Measurements from ENCODE around the gene NUDT7.
A peak's percentile ranks its signal among the peaks of the same experiment; 100 is the strongest.

The NUDT7 gene

DNA sequence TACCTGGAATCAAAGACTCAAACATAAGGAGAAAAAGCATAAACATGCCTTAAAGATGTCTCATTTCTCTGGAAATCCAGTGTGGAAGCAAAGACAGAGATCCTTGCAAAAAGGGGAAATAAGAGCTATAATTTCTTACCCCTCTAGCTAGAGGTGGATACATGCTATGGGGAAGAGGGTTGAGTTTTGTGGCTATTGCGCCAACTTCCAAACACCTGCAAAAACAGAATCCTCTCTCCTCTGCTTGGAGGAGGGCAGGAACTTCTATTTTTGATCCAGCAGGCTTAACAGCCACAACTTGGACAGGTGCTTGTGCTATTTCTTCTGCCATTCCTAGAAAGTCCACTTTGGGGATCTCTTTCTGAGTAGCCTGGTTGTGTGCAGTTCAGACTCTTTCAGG, 21.5 kb upstream of the NUDT7 start:
- no peak overlapping the region for H3K4me3 Mint-ChIP-seq
- H3K9me3 Mint-ChIP-seq: no peaks in the 10 kb centered on the region
- no peaks in the 10 kb centered on the region for H3K27me3 Mint-ChIP-seq
- no peak overlapping the region for H3K27ac Mint-ChIP-seq
- no peaks in the 10 kb centered on the region for H3K4me1 Mint-ChIP-seq (ENCODE audit: low read depth)
- no peaks in the 10 kb centered on the region for H3K36me3 Mint-ChIP-seq (ENCODE audit: low read depth)

DNA sequence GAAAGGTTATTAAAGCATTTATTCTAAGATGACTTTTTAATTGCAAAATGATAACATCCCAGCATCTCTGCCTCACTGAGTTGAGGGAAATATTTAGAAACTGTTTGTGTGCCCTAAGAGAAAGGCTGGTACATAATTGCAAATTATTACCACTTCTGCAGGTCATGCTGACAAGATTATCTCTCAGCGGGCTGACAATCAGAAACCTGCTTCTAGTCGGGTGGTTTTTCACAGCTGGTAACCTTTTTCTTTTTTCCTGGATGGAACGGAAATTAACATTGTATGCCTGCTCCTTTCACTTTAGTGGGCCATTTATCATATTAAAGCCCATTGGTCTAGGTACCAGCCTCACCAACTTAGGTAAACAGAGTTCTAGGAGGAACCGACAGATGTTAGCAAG, 17.0 kb upstream of the NUDT7 start:
- H3K36me3 Mint-ChIP-seq (ENCODE audit: low read depth): no peaks in the 10 kb centered on the region
- H3K9me3 Mint-ChIP-seq: no peaks in the 10 kb centered on the region

DNA sequence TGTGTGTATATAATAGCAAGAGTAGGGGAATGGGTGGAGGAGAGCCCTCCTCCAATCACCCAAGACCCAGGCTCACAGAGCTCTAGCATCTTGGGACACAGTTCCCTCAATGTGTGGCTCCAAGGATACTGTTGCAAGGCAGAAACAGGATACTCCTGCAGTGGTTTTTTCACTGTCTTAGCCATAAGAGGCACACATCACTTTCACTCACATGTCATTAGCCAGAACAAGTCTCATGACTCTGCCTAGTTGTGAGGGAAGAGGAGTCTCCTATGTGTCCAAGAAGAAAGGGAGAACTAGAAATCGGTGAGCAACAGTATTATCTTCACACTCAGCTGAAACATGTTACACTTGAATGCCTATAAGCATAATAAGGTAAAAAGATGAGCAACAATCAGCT, 11.1 kb upstream of the NUDT7 start:
- Mint-ChIP-seq H3K9me3 (no peaks in the 10 kb centered on the region), H3K27ac (no peak overlapping the region), H3K4me3 (no peak overlapping the region), H3K4me1 (ENCODE audit: low read depth) (no peaks in the 10 kb centered on the region), H3K27me3 (peaks cover 3% of the 10 kb centered on the region), H3K36me3 (ENCODE audit: low read depth) (no peaks in the 10 kb centered on the region)

More for the DNA sequence above, 17.0 kb upstream of the NUDT7 start:
- Mint-ChIP-seq H3K27ac (no peak overlapping the region), H3K27me3 (peaks cover 3% of the 10 kb centered on the region), H3K4me3 (no peak overlapping the region), H3K4me1 (ENCODE audit: low read depth) (no peaks in the 10 kb centered on the region)

DNA sequence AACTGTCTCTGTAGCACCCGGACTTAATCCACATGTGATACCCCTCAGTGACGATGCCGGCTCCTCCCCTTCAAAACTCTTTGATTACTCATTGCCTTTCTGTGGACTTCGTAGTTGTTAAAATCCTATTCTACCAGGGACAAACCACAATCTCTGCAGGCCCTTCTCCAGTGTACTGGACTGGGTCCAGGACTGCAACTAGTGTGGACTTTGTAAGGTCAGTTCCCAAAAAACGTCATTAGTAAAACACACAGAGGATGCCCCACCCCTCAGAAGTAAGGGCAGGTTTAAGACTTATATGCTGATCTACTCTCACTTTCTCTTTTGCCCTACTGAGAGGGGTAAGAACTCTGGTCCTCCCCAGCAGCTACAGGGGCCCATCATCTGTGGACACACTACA, 10.5 kb upstream of the NUDT7 start:
- Mint-ChIP-seq H3K4me3 (no peak overlapping the region), H3K4me1 (ENCODE audit: low read depth) (no peaks in the 10 kb centered on the region), H3K9me3 (no peaks in the 10 kb centered on the region), H3K27me3 (peaks cover 3% of the 10 kb centered on the region), H3K27ac (no peak overlapping the region), H3K36me3 (ENCODE audit: low read depth) (no peaks in the 10 kb centered on the region)

DNA sequence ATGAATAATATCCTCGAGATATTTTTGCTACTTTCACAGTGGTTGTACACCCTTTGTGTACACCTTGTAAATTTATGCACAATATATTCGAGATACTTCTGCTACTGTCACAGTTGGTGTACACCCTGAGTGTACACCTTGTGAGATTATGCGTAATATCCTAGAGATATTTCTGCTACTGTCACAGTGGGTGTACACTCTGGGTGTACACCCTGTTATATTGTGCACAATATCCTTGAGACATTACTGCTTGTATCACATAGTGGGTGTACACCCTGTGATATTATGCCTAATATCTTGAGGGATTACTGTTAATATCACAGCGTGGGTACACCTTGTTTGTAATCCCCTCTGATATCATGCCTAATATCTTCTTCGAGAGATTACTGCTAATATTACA, 7.2 kb upstream of the NUDT7 start:
- H3K4me3 Mint-ChIP-seq: no peak overlapping the region
- no peaks in the 10 kb centered on the region for H3K36me3 Mint-ChIP-seq (ENCODE audit: low read depth)
- H3K27me3 Mint-ChIP-seq: no peaks in the 10 kb centered on the region
- no peaks in the 10 kb centered on the region for H3K9me3 Mint-ChIP-seq
- H3K4me1 Mint-ChIP-seq (ENCODE audit: low read depth): no peaks in the 10 kb centered on the region
- H3K27ac Mint-ChIP-seq: no peak overlapping the region

DNA sequence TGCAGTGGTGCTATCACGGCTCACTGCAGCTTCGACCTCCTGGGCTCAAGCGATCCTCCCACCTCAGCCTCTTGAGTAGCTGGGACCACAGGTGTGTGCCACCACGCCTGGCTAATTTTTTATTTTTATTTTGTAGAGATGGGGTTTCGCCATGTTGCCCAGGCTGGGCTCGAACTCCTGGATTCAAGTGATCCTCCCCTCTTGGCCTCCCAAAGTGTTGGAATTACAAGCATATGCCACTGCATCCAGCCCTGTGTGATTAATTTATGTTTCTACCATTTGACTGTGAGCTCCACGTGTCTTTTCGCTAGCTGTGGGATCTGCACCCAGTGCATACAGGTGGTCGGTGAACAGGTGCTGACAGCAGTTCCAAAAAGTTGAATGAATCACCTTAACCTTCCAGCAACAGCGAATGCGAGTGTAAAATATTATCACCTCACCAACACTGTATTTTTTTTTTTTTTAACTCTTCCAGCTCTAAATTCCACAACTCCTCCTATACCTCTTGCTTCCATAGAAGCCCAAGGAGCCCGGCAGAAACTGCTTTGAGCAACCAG, 484 bp upstream of the NUDT7 start:
- peaks cover 10% of the 10 kb centered on the region for H3K36me3 Mint-ChIP-seq (ENCODE audit: low read depth)
- H3K27ac Mint-ChIP-seq: peak overlapping the region; percentile 81
- H3K9me3 Mint-ChIP-seq: no peaks in the 10 kb centered on the region
- H3K4me3 Mint-ChIP-seq: peak overlapping the region; percentile 84
- H3K4me1 Mint-ChIP-seq (ENCODE audit: low read depth): peaks cover 14% of the 10 kb centered on the region
- no peaks in the 10 kb centered on the region for H3K27me3 Mint-ChIP-seq

DNA sequence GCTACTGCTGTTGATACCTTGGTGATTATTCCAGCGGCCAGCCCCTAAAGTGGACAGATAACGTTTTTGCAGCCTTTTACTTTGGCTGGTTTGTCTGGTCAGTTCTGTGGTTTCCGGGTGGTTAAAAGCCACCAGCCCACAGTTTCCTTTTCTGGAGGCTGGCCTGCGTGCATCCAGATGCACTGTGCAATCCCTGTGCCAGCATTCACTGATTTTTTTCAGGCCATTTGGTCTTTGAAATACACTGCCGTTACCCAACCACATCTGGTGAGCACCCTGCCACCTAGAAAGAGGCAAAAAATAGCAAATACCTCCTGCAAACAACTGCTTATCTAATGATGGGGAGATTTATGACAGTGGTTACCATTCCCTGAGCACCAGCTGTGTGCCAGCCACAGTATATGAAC, 797 bp downstream of the NUDT7 start:
- no peaks in the 10 kb centered on the region for H3K9me3 Mint-ChIP-seq
- peak overlapping the region; percentile 61 for H3K27ac Mint-ChIP-seq
- peaks cover 13% of the 10 kb centered on the region for H3K36me3 Mint-ChIP-seq (ENCODE audit: low read depth)
- peak overlapping the region; percentile 84 for H3K4me3 Mint-ChIP-seq
- no peaks in the 10 kb centered on the region for H3K27me3 Mint-ChIP-seq
- H3K4me1 Mint-ChIP-seq (ENCODE audit: low read depth): peaks cover 14% of the 10 kb centered on the region

DNA sequence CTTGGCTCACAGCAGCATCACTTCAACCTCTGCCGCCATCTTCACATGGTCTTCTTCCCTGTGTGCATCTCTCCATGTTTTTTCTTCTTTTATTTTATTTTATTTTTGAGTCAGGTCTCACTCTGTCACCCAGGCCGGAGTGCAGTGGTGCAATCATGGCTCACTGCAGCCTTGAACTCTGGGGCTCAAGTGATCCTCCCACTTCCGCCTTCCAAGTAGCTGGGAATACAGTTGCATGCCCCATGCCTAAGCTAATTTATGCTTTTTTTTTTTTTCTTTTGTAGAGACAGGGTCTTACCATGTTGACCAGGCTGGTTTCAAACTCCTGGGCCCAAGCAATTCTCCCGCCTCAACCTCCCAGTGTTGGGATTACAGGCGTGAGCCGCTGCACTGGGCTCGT, 1.9 kb downstream of the NUDT7 start:
- H3K27ac Mint-ChIP-seq: no peak overlapping the region
- no peaks in the 10 kb centered on the region for H3K9me3 Mint-ChIP-seq
- H3K4me1 Mint-ChIP-seq (ENCODE audit: low read depth): peaks cover 14% of the 10 kb centered on the region
- no peaks in the 10 kb centered on the region for H3K27me3 Mint-ChIP-seq
- H3K36me3 Mint-ChIP-seq (ENCODE audit: low read depth): peaks cover 13% of the 10 kb centered on the region
- no peak overlapping the region for H3K4me3 Mint-ChIP-seq

DNA sequence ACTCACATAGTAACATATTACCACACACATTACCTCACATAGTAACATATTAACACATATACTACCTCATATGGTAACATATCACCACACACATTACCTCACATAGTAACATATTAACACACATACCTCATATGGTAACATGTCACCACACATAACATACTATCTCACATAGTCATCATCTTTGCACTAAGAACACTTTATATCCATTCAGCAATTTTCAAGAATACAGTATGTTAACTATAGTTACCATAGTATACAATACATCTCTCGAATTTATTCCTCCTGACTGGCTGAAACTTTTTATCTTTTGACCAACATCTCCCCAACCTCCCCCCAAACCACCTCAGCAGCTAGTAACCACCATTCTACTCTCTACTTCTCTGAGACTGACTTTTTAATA, 7.6 kb downstream of the NUDT7 start:
- H3K4me3 Mint-ChIP-seq: no peak overlapping the region
- no peaks in the 10 kb centered on the region for H3K4me1 Mint-ChIP-seq (ENCODE audit: low read depth)
- no peak overlapping the region for H3K27ac Mint-ChIP-seq
- H3K9me3 Mint-ChIP-seq: peaks cover 8% of the 10 kb centered on the region
- H3K36me3 Mint-ChIP-seq (ENCODE audit: low read depth): peaks cover 30% of the 10 kb centered on the region
- H3K27me3 Mint-ChIP-seq: no peaks in the 10 kb centered on the region

DNA sequence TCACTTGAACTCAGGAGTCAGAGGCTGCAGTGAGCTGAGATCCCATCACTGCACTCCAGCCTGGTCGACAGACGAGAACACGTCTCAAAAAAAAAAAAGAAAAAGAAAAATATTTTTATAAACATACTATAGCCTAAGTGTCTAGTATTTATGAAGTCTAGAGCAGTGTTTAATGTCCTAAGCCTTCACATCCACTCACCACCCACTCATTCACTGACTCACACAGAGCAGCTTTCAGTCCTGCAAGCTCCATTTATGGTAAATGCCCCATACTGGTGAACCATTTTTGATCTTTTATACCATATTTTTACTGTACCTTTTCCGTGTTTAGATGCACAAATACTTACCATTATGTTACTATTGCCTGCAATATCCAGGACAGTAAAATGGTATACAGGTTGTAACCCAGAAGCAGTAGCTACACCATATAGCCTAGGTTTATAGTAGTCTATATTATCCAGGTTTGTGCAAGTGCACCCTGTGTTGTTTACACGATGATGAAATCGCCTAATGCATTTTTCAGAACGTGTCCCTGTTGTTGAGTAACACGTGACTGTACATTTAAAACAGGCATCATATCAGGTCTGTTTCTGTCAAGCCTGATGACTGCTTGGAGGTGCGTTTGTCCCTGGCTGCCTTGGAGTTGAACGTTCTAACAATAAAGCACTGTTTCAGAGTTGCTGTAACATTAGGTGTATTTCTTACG, 10.1 kb downstream of the NUDT7 start:
- H3K4me3 Mint-ChIP-seq: no peak overlapping the region
- H3K27me3 Mint-ChIP-seq: no peaks in the 10 kb centered on the region
- no peak overlapping the region for H3K27ac Mint-ChIP-seq
- H3K36me3 Mint-ChIP-seq (ENCODE audit: low read depth): peaks cover 17% of the 10 kb centered on the region
- peaks cover 13% of the 10 kb centered on the region for H3K9me3 Mint-ChIP-seq
- peaks cover 8% of the 10 kb centered on the region for H3K4me1 Mint-ChIP-seq (ENCODE audit: low read depth)

DNA sequence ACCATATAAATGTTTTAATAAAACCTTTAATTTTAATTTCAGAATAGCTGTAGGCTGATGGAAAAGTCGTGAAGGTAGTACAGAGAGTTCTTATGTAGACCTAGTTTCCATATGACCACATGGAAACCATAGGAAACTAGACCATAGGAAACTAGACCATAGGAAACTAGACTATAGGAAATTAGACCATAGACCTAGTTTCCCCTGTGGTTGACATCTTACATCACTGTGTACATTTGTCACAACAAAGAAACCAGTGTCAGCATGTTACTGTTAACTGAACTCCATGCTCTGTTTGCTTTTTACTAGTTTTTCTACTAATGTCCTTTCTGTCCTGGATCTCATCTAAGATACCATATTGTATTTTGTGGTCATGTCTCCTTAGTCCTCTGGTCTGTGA, 14.6 kb downstream of the NUDT7 start:
- Mint-ChIP-seq H3K27ac (no peak overlapping the region), H3K36me3 (ENCODE audit: low read depth) (peaks cover 8% of the 10 kb centered on the region), H3K4me1 (ENCODE audit: low read depth) (peaks cover 15% of the 10 kb centered on the region), H3K27me3 (no peaks in the 10 kb centered on the region), H3K9me3 (peaks cover 13% of the 10 kb centered on the region), H3K4me3 (no peak overlapping the region)

DNA sequence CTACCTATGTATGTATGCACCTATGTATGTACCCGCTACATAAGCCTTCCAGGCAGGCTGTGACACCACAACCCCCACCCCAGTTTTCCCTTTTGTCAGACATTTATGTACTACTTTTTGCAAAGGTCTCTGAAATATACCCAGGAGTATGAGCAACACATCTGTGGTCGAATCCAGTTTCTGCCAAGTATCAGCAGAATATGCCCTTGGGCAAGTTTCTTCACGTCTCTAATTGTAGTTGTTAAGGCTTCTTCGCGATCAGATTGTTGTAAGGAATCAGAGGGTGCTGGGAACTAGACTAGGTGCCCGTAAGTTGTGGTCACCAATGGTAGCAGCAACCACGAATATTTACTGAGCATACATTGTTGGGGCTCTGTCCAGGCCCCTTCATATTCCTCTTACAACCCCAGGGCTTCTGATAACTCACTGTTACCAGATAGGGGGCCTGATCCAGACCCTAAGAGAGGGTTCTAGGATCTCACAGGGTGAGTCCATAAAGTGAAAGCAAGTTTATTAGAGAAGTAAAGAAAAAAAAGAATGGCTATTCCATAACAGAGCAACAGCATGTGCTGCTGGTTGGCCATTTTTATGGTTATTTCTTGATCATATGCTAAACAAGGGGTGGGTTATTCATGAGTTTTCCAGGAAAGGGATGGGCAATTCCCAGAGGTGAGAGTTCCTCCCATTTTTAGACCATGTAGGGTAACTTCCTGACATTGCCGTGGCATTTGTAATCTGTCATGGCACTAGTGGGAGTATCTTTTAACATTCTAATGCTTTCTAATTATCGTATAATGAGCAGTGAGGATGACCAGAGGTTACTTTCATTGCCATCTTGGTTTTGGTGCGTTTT, 16.6 kb downstream of the NUDT7 start:
- Mint-ChIP-seq H3K27me3 (no peaks in the 10 kb centered on the region), H3K4me3 (no peak overlapping the region), H3K36me3 (ENCODE audit: low read depth) (peaks cover 10% of the 10 kb centered on the region), H3K9me3 (peaks cover 11% of the 10 kb centered on the region), H3K27ac (no peak overlapping the region), H3K4me1 (ENCODE audit: low read depth) (peaks cover 15% of the 10 kb centered on the region)

DNA sequence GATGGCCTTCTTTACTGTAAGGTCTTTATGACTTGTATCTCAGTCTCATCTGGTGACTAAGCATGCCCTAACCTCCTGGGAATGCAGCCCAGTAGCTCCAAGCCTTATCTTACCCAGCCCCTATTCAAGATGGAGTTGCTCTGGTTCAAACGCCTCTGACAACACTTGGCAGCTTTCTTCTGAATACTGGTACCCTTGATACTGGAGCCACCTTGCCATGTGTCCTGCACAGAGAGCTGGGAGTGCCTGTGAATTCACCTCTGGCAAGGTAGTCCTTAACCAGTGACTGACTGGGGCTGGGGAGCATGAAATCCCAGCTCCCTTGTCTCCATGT, 17.2 kb downstream of the NUDT7 start:
- H3K27ac Mint-ChIP-seq: no peak overlapping the region
- H3K9me3 Mint-ChIP-seq: peaks cover 9% of the 10 kb centered on the region
- H3K4me1 Mint-ChIP-seq (ENCODE audit: low read depth): peaks cover 15% of the 10 kb centered on the region

DNA sequence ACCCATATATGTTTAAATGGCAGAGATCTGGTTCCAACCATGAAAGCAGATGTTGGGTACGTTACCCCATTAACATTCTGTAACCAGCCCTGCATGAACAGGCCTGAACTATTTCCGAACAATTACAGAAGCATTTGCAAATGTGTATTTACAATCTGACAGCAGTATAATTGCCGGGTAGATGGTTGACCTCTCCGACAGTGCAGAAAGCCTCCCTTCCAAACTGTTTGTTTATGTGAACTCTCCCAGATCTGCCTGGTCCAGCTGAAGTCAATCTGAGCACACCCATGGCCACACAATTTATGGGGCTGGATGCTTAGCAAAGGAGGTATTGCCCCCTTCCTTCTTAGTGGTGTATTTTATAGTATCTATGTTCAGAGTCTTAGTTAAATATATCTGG, 21.8 kb downstream of the NUDT7 start:
- H3K36me3 Mint-ChIP-seq (ENCODE audit: low read depth): peaks cover 5% of the 10 kb centered on the region

More for the DNA sequence above, 17.2 kb downstream of the NUDT7 start:
- Mint-ChIP-seq H3K27me3 (no peaks in the 10 kb centered on the region), H3K36me3 (ENCODE audit: low read depth) (peaks cover 9% of the 10 kb centered on the region), H3K4me3 (no peak overlapping the region)

DNA sequence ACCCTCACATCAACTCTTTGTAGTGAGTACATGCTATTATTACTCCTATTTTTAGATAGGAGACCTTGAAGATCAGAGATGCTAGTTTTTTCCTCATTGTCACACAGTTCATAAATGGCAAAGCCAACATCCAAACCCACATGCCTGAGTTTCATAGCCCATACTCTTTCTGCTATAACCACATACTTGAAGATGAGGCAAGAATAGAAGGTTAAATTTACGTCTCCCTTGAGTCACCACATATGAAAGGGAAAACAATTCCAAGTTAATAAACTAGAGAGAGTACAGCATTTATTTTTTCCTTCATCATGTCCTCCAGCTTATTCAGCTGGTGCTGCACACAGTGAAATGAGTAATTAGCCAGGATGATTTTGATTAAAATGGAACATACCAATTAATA, 23.7 kb downstream of the NUDT7 start:
- Mint-ChIP-seq H3K36me3 (ENCODE audit: low read depth) (peaks cover 5% of the 10 kb centered on the region), H3K27ac (no peak overlapping the region), H3K9me3 (peaks cover 3% of the 10 kb centered on the region), H3K4me1 (ENCODE audit: low read depth) (no peaks in the 10 kb centered on the region), H3K4me3 (no peak overlapping the region), H3K27me3 (peaks cover 4% of the 10 kb centered on the region)

More for the DNA sequence above, 21.8 kb downstream of the NUDT7 start:
- Mint-ChIP-seq H3K27ac (no peak overlapping the region), H3K4me3 (no peak overlapping the region), H3K27me3 (peaks cover 4% of the 10 kb centered on the region), H3K4me1 (ENCODE audit: low read depth) (no peaks in the 10 kb centered on the region), H3K9me3 (peaks cover 3% of the 10 kb centered on the region)

Measured in stimulated activated naive CD8-positive, alpha-beta T cell treated with anti-CD3 and anti-CD28 coated beads, Interleukin-15, Interleukin-2, amounts not matched to agents 100 ng/mL and 50 ng/mL, for 24 hours (primary cell).